GM23338 (cell line): ENCODE results near the gene SLC39A7. TPM values are rescaled to one million over a fixed set of nuclear protein-coding genes. Genes with fewer than 3 reads are reported as not detected.

Source experiments
- ATAC-seq: fragments of 200-7000 bp; cut with Tn5 transposase; 3 replicates; pipeline ENCODE4 v1.9.1; 2020
- DNase-seq: peaks from one replicate; pipeline ENCODE4 v3.0.0-alpha.2; 2015; ENCODE audit warnings: low spot score
- H2AFZ ChIP-seq: fragments of 200-600 bp; sonication (generic); 2 replicates; pipeline ENCODE4 v1.8.0; 2016; ENCODE audit warnings: antibody characterized with exemption, mild to moderate bottlenecking, moderate library complexity
- H3F3A ChIP-seq: fragments of 200-600 bp; sonication (generic); replicated peaks from 2 replicates; pipeline ENCODE4 v1.8.0; 2017; ENCODE audit warnings: antibody characterized with exemption, mixed run types, low read depth
- H3K27ac ChIP-seq: fragments of 200-600 bp; sonication (generic); 2 replicates; pipeline ENCODE4 v1.6.1; 2016; ENCODE audit warnings: low read depth
- H3K27me3 ChIP-seq: fragments of 200-600 bp; sonication (generic); 2 replicates; pipeline ENCODE4 v1.8.0; 2016; ENCODE audit warnings: mild to moderate bottlenecking, mixed run types, moderate library complexity; ENCODE audit not compliant: insufficient read depth
- H3K36me3 ChIP-seq: fragments of 200-600 bp; sonication (generic); 2 replicates; pipeline ENCODE4 v1.8.0; 2016; ENCODE audit warnings: mild to moderate bottlenecking; ENCODE audit not compliant: insufficient read depth
- H3K4me1 ChIP-seq: fragments of 200-600 bp; sonication (generic); 2 replicates; pipeline ENCODE4 v1.8.0; 2016; ENCODE audit warnings: mild to moderate bottlenecking, moderate library complexity; ENCODE audit not compliant: insufficient read depth
- H3K4me2 ChIP-seq: fragments of 200-600 bp; sonication (generic); 2 replicates; pipeline ENCODE4 v1.7.1; 2017; ENCODE audit warnings: mixed run types
- H3K4me3 ChIP-seq: fragments of 200-600 bp; sonication (generic); 2 replicates; pipeline ENCODE4 v1.6.1; 2016; ENCODE audit warnings: mixed run types
- H3K79me2 ChIP-seq: fragments of 200-600 bp; sonication (generic); replicated peaks from 2 replicates; pipeline ENCODE4 v1.8.0; 2017; ENCODE audit warnings: mild to moderate bottlenecking; ENCODE audit not compliant: insufficient read depth
- H3K9me2 ChIP-seq: fragments of 200-600 bp; sonication (generic); 2 replicates; pipeline ENCODE4 v1.8.0; 2017; ENCODE audit not compliant: insufficient read depth
- H4K20me1 ChIP-seq: fragments of 200-600 bp; sonication (generic); replicated peaks from 2 replicates; pipeline ENCODE4 v1.8.0; 2017; ENCODE audit warnings: mild to moderate bottlenecking; ENCODE audit not compliant: insufficient read depth
- H3K27ac Mint-ChIP-seq: 2 replicates; pipeline ENCODE4 v1.8.0; 2020; ENCODE audit warnings: inconsistent platforms, mild to moderate bottlenecking, moderate library complexity, mixed read lengths
- H3K27me3 Mint-ChIP-seq: 3 replicates; pipeline ENCODE4 v1.8.0; 2022; ENCODE audit warnings: low read depth, mild to moderate bottlenecking, moderate library complexity, mixed read lengths, inconsistent platforms; ENCODE audit not compliant: insufficient read depth, poor library complexity
- H3K36me3 Mint-ChIP-seq: 3 replicates; pipeline ENCODE4 v1.8.0; 2021; ENCODE audit warnings: low read depth, mild to moderate bottlenecking, inconsistent platforms, moderate library complexity, mixed read lengths
- H3K4me1 Mint-ChIP-seq: 3 replicates; pipeline ENCODE4 v1.8.0; 2020; ENCODE audit warnings: mild to moderate bottlenecking, inconsistent platforms, mixed read lengths
- H3K4me3 Mint-ChIP-seq: 3 replicates; pipeline ENCODE4 v1.8.0; 2021; ENCODE audit warnings: moderate library complexity, mild to moderate bottlenecking, inconsistent platforms, mixed read lengths
- H3K9me3 Mint-ChIP-seq: 3 replicates; pipeline ENCODE4 v1.8.0; 2020; ENCODE audit warnings: moderate library complexity, mild to moderate bottlenecking, inconsistent platforms, mixed read lengths
- ETS1 ChIP-seq: IDR thresholded peaks from 2 replicates; pipeline ENCODE4 v1.6.1; 2016; ENCODE audit warnings: antibody characterized with exemption
- EZH2 ChIP-seq: fragments of 200-600 bp; sonication (generic); IDR thresholded peaks from one replicate; pipeline ENCODE4 v1.8.0; 2017; ENCODE audit warnings: antibody characterized with exemption, mild to moderate bottlenecking, low read depth; ENCODE audit not compliant: unreplicated experiment
- EZH2phosphoT487 ChIP-seq: fragments of 200-600 bp; sonication (generic); IDR thresholded peaks from one replicate; pipeline ENCODE4 v1.8.1; 2018; ENCODE audit warnings: antibody characterized with exemption; ENCODE audit not compliant: unreplicated experiment
- JUNB ChIP-seq: IDR thresholded peaks from one replicate; pipeline ENCODE4 v1.6.1; 2016; ENCODE audit warnings: antibody characterized with exemption; ENCODE audit not compliant: unreplicated experiment
- NANOG ChIP-seq: IDR thresholded peaks from 2 replicates; pipeline ENCODE4 v1.6.1; 2016; ENCODE audit warnings: antibody characterized with exemption, borderline replicate concordance
- POLR2AphosphoS5 ChIP-seq: IDR thresholded peaks from 2 replicates; pipeline ENCODE4 v1.6.1; 2016; ENCODE audit warnings: antibody characterized with exemption, low read depth
- REST ChIP-seq: IDR thresholded peaks from one replicate; pipeline ENCODE4 v1.6.1; 2018; ENCODE audit warnings: antibody characterized with exemption; ENCODE audit not compliant: unreplicated experiment
- STAT1 ChIP-seq: IDR thresholded peaks from one replicate; pipeline ENCODE4 v1.6.1; 2016; ENCODE audit warnings: antibody characterized with exemption; ENCODE audit not compliant: unreplicated experiment
- ZNF114 ChIP-seq: fragments of 250-450 bp; sonication (Bioruptor Pico); IDR thresholded peaks from 2 replicates; pipeline ENCODE4 v1.5.0; 2020; ENCODE audit warnings: mild to moderate bottlenecking, moderate library complexity
- ZNF331 ChIP-seq: fragments of 250-450 bp; sonication (Bioruptor Pico); IDR thresholded peaks from 2 replicates; pipeline ENCODE4 v1.5.0; 2020; ENCODE audit warnings: low read depth, mild to moderate bottlenecking, moderate library complexity
- polyA plus RNA-seq: library from polyadenylated mRNA; unstranded; fragments of >200 nt; fragmentation: Nextera tagmentation; extraction: Ambion mirVana; gene quantifications from 2 replicates; pipeline ENCODE4 v1.2.1, GENCODE V29; 2016
- total RNA-seq: library from RNA; depleted of rRNA; stranded (reverse); fragments of >200 nt; shearing (Covaris generic); gene quantifications from 2 replicates; pipeline ENCODE4 v1.2.3, GENCODE V29; 2014
- TF ChIP-seq, protein P1 (sequence below), 2 experiments: fragments of 200-600 bp in 1 of 2; sonication (generic) in 1 of 2; conservative IDR thresholded peaks; 2 replicates each; pipeline versions ENCODE4 v1.5.1 to v1.6.1; 2016 to 2017; ENCODE audit warnings: antibody characterized with exemption in 2 of 2, low read depth in 2 of 2, mild to moderate bottlenecking in 2 of 2, moderate library complexity in 1 of 2

Gene SLC39A7
- total and polyA plus RNA-seq, 2 experiments from 2014 or later, result 9.0 to 75.9 TPM

- H3K4me1 ChIP-seq, result peaks cover 28% of the 10 kb centered on the region
- no peak for DNase-seq
- H3K9me3 Mint-ChIP-seq, result no peaks in the 10 kb centered on the region; the same call in 1 of the 3 replicates
- peaks cover 35% of the 10 kb centered on the region for H3F3A ChIP-seq
- H3K4me1 Mint-ChIP-seq, result peaks cover 67% of the 10 kb centered on the region
- no peaks in the 10 kb centered on the region for H3K9me2 ChIP-seq
- peak overlapping the region; percentile 100 for H3K4me3 Mint-ChIP-seq
- TF ChIP-seq NANOG (no peak), POLR2AphosphoS5 (no peak), ETS1 (no peak), ZNF114 (no peak)
- H3K79me2 ChIP-seq, result peaks cover 23% of the 10 kb centered on the region
- H4K20me1 ChIP-seq, result peaks cover 25% of the 10 kb centered on the region
- no peak overlapping the region for H2AFZ ChIP-seq
- H3K27ac Mint-ChIP-seq, result no peak overlapping the region
- peaks cover 41% of the 10 kb centered on the region for H3K27me3 Mint-ChIP-seq
- no peak overlapping the region for H3K27ac ChIP-seq
- peaks cover 26% of the 10 kb centered on the region for H3K36me3 Mint-ChIP-seq
- H3K4me3 ChIP-seq, result no peak overlapping the region
- no peak overlapping the region for H3K4me2 ChIP-seq
- ATAC-seq, result no peak
- H3K27me3 ChIP-seq, result peaks cover 29% of the 10 kb centered on the region
- H3K36me3 ChIP-seq, result peaks cover 11% of the 10 kb centered on the region; the same call in 1 of the 2 replicates
Observed at GRCh38 chr6:33202799-33203198, 2.1 kb downstream of the SLC39A7 start.

- H3K79me2 ChIP-seq, result peaks cover 23% of the 10 kb centered on the region
- peaks cover 11% of the 10 kb centered on the region; the same call in 1 of the 2 replicates for H3K36me3 ChIP-seq
- no peaks in the 10 kb centered on the region; the same call in 1 of the 3 replicates for H3K9me3 Mint-ChIP-seq
- peak overlapping the region; percentile 70; the same call in 1 of the 2 replicates for H3K27ac Mint-ChIP-seq
- H2AFZ ChIP-seq, result no peak overlapping the region
- ATAC-seq, result no peak
- H3K4me1 ChIP-seq, result peaks cover 28% of the 10 kb centered on the region
- peak overlapping the region; percentile 98 for H3K4me3 ChIP-seq
- peaks cover 26% of the 10 kb centered on the region for H3K36me3 Mint-ChIP-seq
- peak overlapping the region; percentile 100 for H3K4me3 Mint-ChIP-seq
- no peak overlapping the region for H3K27ac ChIP-seq
- H3K4me1 Mint-ChIP-seq, result peaks cover 59% of the 10 kb centered on the region
- peaks cover 32% of the 10 kb centered on the region for H3K27me3 ChIP-seq
- peaks cover 31% of the 10 kb centered on the region for H3F3A ChIP-seq
- DNase-seq, result no peak
- H3K27me3 Mint-ChIP-seq, result peaks cover 41% of the 10 kb centered on the region
- peaks cover 18% of the 10 kb centered on the region for H4K20me1 ChIP-seq
- H3K4me2 ChIP-seq, result peak overlapping the region; percentile 96
- H3K9me2 ChIP-seq, result no peaks in the 10 kb centered on the region
- TF ChIP-seq REST, result no peak
- TF ChIP-seq, protein P1, sequence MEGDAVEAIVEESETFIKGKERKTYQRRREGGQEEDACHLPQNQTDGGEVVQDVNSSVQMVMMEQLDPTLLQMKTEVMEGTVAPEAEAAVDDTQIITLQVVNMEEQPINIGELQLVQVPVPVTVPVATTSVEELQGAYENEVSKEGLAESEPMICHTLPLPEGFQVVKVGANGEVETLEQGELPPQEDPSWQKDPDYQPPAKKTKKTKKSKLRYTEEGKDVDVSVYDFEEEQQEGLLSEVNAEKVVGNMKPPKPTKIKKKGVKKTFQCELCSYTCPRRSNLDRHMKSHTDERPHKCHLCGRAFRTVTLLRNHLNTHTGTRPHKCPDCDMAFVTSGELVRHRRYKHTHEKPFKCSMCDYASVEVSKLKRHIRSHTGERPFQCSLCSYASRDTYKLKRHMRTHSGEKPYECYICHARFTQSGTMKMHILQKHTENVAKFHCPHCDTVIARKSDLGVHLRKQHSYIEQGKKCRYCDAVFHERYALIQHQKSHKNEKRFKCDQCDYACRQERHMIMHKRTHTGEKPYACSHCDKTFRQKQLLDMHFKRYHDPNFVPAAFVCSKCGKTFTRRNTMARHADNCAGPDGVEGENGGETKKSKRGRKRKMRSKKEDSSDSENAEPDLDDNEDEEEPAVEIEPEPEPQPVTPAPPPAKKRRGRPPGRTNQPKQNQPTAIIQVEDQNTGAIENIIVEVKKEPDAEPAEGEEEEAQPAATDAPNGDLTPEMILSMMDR (conservative IDR thresholded peaks at IDR 0.05; ENCODE audit: low read depth in 2 of 2), result no peak
- no peak for TF ChIP-seq STAT1
- no peak for TF ChIP-seq ZNF331
- no peak for TF ChIP-seq EZH2
- TF ChIP-seq JUNB, result no peak
- no peak for TF ChIP-seq ETS1
- no peak for TF ChIP-seq EZH2phosphoT487
Observed at GRCh38 chr6:33203443-33204164, 2.9 kb downstream of the SLC39A7 start.
